ENCODE data around the gene CDH12.

Gene CDH12

GRCh38 chr5:21711866-21712758 lies 1141.0 kb downstream of the CDH12 start:
- DNase-seq (ENCODE audit: low read depth in 3 of 3): no peak

GRCh38 chr5:21709770-21710169 lies 1143.4 kb downstream of the CDH12 start:
- no peak for DNase-seq (ENCODE audit: low read depth in 3 of 3)

- no peak for DNase-seq (ENCODE audit: low read depth in 3 of 3)
These were observed 1148.0 kb downstream of the CDH12 start for GRCh38 chr5:21704974-21705668.

- DNase-seq (ENCODE audit: low read depth in 3 of 3): no peak
These were observed 1151.8 kb downstream of the CDH12 start for GRCh38 chr5:21701317-21701716.

All from stimulated activated CD4-positive, alpha-beta T cell treated with anti-CD3 and anti-CD28 coated beads, TNF-alpha, amount 100 ng/mL, for 4 hours (primary cell).